ENCODE measurements around the gene PIR. TPM values are rescaled to one million over a fixed set of nuclear protein-coding genes. Genes with fewer than 3 reads are reported as not detected.

The PIR gene
- total RNA-seq, 6 experiments from 2014 or later: 13.3 to 42.1 (median 23.1) TPM

- DNase-seq (peak in 1 of 3 donors; percentile 46), ATAC-seq (peak; percentile 45 to 54 (median 50))
- 9% methylated on average over 4 of the region's 4 CpGs for WGBS (ENCODE audit: insufficient coverage, low coverage, low lambda C conversion rate, missing lambda C conversion rate)
- Histone ChIP-seq H3K27ac (no peak overlapping the region), H3K4me1 (no peaks in the 10 kb centered on the region), H3K27me3 (no peaks in the 10 kb centered on the region), H3K36me3 (no peaks in the 10 kb centered on the region), H3K9me3 (no peaks in the 10 kb centered on the region), H3K4me3 (no peak overlapping the region)
- intact Hi-C loops (cut with DNase I): no loop called here
- TF ChIP-seq CTCF (IDR thresholded peaks at IDR 0.05) (peak; percentile 51 to 73 (median 68)), POLR2A (IDR thresholded peaks at IDR 0.05) (no peak)
Observed at GRCh38 chrX:15497865-15498264, 4.7 kb upstream of the PIR start.

GRCh38 chrX:15496824-15497223 is 3.7 kb upstream of the PIR start:
- DNase-seq: no peak
- Histone ChIP-seq H3K9me3 (no peaks in the 10 kb centered on the region), H3K27ac (no peak overlapping the region), H3K27me3 (no peaks in the 10 kb centered on the region), H3K4me1 (no peaks in the 10 kb centered on the region), H3K4me3 (no peak overlapping the region), H3K36me3 (no peaks in the 10 kb centered on the region)
- 45% methylated on average over 4 of the region's 4 CpGs for whole genome bisulfite sequencing (ENCODE audit: insufficient coverage, low coverage, low lambda C conversion rate, missing lambda C conversion rate)
- no peak for ATAC-seq
- intact Hi-C loops (cut with DNase I): no loop called here
- no peak for TF ChIP-seq POLR2A (IDR thresholded peaks at IDR 0.05)
- TF ChIP-seq CTCF (IDR thresholded peaks at IDR 0.05): no peak

- no peaks in the 10 kb centered on the region for H3K36me3 ChIP-seq
- WGBS (ENCODE audit: insufficient coverage, low coverage, low lambda C conversion rate, missing lambda C conversion rate): 61% methylated on average over 4 of the region's 4 CpGs
Observed at GRCh38 chrX:15495801-15496200, 2.7 kb upstream of the PIR start.

GRCh38 chrX:15492469-15492868 is 664 bp downstream of the PIR start:
- Histone ChIP-seq H3K27me3 (no peaks in the 10 kb centered on the region), H3K27ac (peak overlapping the region in 2 of 3 donors; percentile 22 to 61), H3K4me3 (peak overlapping the region; percentile 41 to 62 (median 56)), H3K9me3 (no peaks in the 10 kb centered on the region), H3K4me1 (no peaks in the 10 kb centered on the region), H3K36me3 (peaks cover 0 to 3% (median 0%) of the 10 kb centered on the region in 4 donors)
- intact Hi-C loops (cut with DNase I): no loop called here
- ATAC-seq: peak in 1 of 4 donors; percentile 10
- WGBS (ENCODE audit: insufficient coverage, low coverage, low lambda C conversion rate, missing lambda C conversion rate): 48% methylated on average over 4 of the region's 5 CpGs
- no peak for TF ChIP-seq POLR2A (IDR thresholded peaks at IDR 0.05)
- TF ChIP-seq CTCF (IDR thresholded peaks at IDR 0.05): no peak
- DNase-seq: no peak

More at GRCh38 chrX:15495801-15496200, 2.7 kb upstream of the PIR start:
- Histone ChIP-seq H3K9me3 (no peaks in the 10 kb centered on the region), H3K27me3 (no peaks in the 10 kb centered on the region), H3K4me1 (no peaks in the 10 kb centered on the region), H3K27ac (no peak overlapping the region), H3K4me3 (no peak overlapping the region)
- intact Hi-C loops (cut with DNase I): no loop called here
- DNase-seq (no peak), ATAC-seq (no peak)
- no peak for TF ChIP-seq POLR2A (IDR thresholded peaks at IDR 0.05)

GRCh38 chrX:15483891-15484290 is 9.2 kb downstream of the PIR start:
- 86% methylated on average over 2 of the region's 2 CpGs for WGBS (ENCODE audit: insufficient coverage, low coverage, low lambda C conversion rate, missing lambda C conversion rate)
- peaks cover 0 to 4% (median 2%) of the 10 kb centered on the region in 4 donors for H3K36me3 ChIP-seq
- TF ChIP-seq POLR2A (IDR thresholded peaks at IDR 0.05) (no peak), CTCF (IDR thresholded peaks at IDR 0.05) (no peak)
- ATAC-seq (no peak), DNase-seq (no peak)
- no peak overlapping the region for H3K4me3 ChIP-seq
- intact Hi-C loops (cut with DNase I): no loop called here
- H3K27me3 ChIP-seq: no peaks in the 10 kb centered on the region
- H3K9me3 ChIP-seq: no peaks in the 10 kb centered on the region
- H3K27ac ChIP-seq: no peak overlapping the region
- H3K4me1 ChIP-seq: no peaks in the 10 kb centered on the region
